GM10248 (cell line): ENCODE results near the gene CASP1.
A peak's percentile ranks its signal among the peaks of the same experiment; 100 is the strongest.
"Not testable (repeated sequence)": the region's sequence is repeated elsewhere in the genome, so short reads cannot be mapped to it uniquely, and the experiment has no call there.

ENCODE experiments used
- CTCF ChIA-PET: fragments of 300-600 bp; sonication (Branson Sonifier 250); formaldehyde crosslinking; extraction: SDS; loops from one replicate; lab custom pipeline; 2021; ENCODE audit warnings: antibody characterized with exemption; lab: Yijun Ruan, JAX
- POLR2A ChIA-PET: fragments of 350-650 bp; sonication (Branson Sonifier 250); formaldehyde crosslinking; extraction: SDS; loops from one replicate; lab custom pipeline; 2020; ENCODE audit warnings: antibody characterized with exemption; lab: Yijun Ruan, JAX
- DNase-seq: peaks from one replicate; pipeline ENCODE4 v3.0.0; 2012; ENCODE audit errors: extremely low spot score
- CTCF ChIP-seq: IDR thresholded peaks from 2 replicates; pipeline ENCODE4 v1.5.1; 2012; ENCODE audit warnings: mild to moderate bottlenecking, low read depth; ENCODE audit errors: extremely low read depth, missing control alignments, control extremely low read depth

Gene CASP1

GRCh38 chr11:105054723-105055493 is 20.0 kb upstream of the CASP1 start:
- ChIA-PET POLR2A (no interaction called here), CTCF (no interaction called here)
- DNase-seq, result no peak
- TF ChIP-seq CTCF, result no peak

- CTCF ChIA-PET, result no interaction called here
- no peak for DNase-seq
- no peak for TF ChIP-seq CTCF
- POLR2A ChIA-PET, result no interaction called here
Measured at GRCh38 chr11:105052487-105052886, 17.5 kb upstream of the CASP1 start.

GRCh38 chr11:105051559-105051958 is 16.6 kb upstream of the CASP1 start:
- no peak for DNase-seq
- TF ChIP-seq CTCF, result no peak
- ChIA-PET POLR2A (no interaction called here), CTCF (interaction anchor here (1.1 kb wide), 1 partner anchor 8 kb away, joined by 4 read pairs; no protein-coding TSS in a partner anchor)

GRCh38 chr11:105049481-105049880 is 14.5 kb upstream of the CASP1 start:
- no peak for TF ChIP-seq CTCF
- ChIA-PET CTCF (interaction anchor here (1.3 kb wide), 1 partner anchor 14 kb away, joined by 3 read pairs; no protein-coding TSS in a partner anchor), POLR2A (no interaction called here)
- DNase-seq, result no peak

- no peak for DNase-seq
- ChIA-PET POLR2A (no interaction called here), CTCF (no interaction called here)
- no peak for TF ChIP-seq CTCF
Measured at GRCh38 chr11:105046898-105047579, 12.1 kb upstream of the CASP1 start.

GRCh38 chr11:105045676-105046296 is 10.8 kb upstream of the CASP1 start:
- CTCF ChIA-PET, result no interaction called here
- DNase-seq, result no peak
- POLR2A ChIA-PET, result no interaction called here
- no peak for TF ChIP-seq CTCF

- POLR2A ChIA-PET, CTCF ChIA-PET: not testable (repeated sequence)
- peak; percentile 25 for DNase-seq
Measured at GRCh38 chr11:105044557-105045524, 9.9 kb upstream of the CASP1 start, which contains the start of gene CARD16. TSS of gene CARD16 (minus strand) at chr11:105045335. CDS start at chr11:105045297, 38 bp downstream.
